ACHN (cell line): Measurements from ENCODE around the gene EZR.

Source experiments
- DNase-seq: peaks from one replicate; pipeline ENCODE4 v3.0.0-alpha.2; 2015
- in situ Hi-C: cut with HindIII; loops from 2 replicates; pipeline ENCODE4 v1.10.0; 2017; ENCODE audit warnings: low sequenced_read_pairs, low pct_ligation_motif_present, low pct_unique_long_range_greater_than_20kb

Gene EZR

DNA sequence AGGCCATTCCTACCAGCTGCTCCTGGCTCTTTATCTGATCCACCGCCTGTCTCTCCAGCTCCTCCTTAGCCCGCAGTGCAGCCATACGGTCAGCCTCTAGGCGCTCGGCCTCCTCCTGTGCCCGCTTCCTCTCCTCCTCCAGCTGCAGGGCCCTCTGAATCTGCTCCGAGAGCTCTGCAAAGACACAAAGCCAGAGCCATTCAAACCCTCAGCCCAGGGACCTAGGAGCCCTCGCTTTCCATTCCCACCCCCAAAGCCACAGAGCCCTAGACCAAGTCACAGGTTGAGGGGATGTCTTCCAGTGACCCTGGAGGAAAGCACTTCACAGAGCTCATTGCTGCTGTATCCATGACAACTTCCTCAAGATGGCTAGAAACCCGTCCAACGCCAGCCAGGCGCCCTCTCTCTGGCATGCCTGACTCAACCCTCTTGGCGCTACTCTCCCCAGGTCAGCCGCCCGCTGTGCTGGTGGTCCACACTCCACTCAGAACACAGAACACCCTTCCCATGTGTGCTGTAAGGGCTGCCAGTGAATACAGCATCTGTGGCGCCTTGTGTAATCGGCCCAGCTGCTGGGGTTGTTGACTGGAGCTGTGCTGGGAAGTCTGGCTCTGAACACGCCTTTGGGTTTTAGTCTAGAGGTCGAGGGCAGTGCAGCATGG, 49.3 kb downstream of the EZR start:
- no peak for DNase-seq
- in situ Hi-C loops = no loop called here

DNA sequence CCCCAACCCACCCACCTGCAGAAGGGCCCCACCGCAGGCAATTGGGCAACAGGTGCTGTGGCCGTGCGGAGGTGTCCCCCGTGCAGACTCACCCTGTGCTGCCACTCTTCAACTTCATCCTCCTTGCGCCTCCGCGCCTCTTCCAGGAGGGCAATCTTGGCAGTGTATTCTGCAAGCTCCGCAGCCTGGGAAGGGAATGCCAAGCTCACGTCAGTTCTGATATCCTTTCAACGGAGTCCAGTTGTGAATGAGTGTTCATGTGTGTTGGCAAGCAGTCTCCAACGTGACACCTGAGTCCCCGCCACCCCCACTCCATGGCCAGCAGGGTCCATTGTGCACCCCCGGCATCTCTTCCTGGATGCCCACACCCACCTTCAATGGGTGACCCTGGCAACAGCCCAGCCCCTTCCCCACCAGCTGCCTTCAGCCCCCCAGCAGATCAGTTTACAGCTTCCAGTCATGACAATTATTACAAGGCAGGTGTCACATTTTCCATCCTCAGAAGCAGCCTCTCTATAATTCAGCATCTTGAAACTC, 49.9 kb downstream of the EZR start:
- in situ Hi-C loops = no loop called here
- no peak for DNase-seq

DNA sequence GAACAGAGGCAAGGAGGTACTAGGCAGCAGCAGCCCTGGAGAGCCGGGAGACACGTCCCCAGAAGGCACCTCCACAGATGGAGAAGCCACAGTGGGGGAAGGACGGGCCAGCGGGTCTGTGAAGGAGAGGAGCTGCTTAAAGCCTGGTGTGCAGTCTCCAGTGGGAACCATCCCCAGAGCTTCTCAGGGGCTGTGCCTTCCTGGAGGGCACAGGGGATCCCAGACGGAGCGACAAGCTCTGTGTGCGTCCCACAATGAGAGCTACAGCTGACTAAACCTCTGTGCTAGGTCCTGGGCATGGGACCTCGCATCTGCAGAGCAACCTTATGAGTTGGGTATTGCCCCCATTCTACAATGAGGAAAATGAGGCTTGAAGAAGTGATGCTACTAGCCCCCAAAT, 50.7 kb downstream of the EZR start:
- no peak for DNase-seq
- in situ Hi-C loops = no loop called here

DNA sequence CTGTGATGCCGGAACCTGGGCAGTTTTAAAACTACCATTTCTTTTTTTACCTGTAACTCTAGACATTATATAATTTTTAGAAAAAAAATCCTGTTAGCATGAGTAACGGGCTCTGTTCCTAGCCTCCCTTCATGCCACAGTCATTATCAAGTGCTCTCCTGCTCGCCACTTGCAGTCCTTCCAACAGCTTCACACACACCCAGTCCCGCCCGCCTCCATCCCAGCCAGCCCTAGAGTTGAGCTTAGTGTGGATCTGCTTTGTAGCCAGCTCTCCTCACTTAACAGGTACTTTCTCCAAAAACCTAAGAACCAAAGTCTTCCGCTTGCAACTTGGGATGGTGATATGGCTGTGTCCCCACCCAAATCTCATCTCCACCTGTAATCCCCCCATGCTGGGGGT, 51.5 kb downstream of the EZR start:
- DNase-seq = no peak
- in situ Hi-C loops = no loop called here

DNA sequence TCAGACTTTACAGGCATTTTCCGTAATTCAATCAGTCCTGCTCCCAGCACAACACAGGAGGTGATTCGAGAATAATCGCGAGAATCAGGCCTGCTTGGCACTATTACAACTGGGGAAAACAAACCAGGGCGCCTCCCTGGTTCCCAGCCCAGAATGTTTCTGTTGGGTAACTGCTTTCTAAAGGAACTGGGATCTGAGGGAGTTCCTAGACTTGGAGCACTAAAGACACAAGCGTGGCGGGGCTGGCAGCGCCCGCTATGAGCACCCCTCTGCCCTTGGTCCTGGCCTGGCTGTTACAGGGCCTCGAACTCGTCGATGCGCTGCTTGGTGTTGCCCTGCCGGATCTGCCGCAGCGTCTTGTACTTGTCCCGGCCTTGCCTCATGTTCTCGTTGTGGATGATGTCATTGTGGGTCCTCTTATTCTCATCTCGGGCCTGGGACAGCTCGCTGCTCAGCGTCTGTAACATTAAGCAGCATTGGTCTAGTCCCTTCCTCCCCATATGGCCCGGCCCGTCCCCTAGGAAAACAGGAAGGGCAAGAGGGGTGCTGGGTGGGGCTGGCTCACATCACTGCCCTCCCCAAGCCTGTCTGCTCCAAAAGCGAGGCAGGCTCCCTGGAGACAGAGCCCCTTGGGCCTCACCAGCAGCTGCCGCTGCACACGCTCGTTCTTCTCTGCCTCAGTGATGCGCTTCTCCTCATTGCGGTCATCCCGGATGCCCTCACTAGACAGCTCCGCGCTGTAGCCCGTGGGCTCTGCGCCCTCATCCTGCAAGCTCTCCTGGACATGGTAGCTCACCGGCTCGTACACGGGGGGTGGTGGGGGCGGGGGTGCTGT, 52.3 kb downstream of the EZR start:
- in situ Hi-C loops = no loop called here

DNA sequence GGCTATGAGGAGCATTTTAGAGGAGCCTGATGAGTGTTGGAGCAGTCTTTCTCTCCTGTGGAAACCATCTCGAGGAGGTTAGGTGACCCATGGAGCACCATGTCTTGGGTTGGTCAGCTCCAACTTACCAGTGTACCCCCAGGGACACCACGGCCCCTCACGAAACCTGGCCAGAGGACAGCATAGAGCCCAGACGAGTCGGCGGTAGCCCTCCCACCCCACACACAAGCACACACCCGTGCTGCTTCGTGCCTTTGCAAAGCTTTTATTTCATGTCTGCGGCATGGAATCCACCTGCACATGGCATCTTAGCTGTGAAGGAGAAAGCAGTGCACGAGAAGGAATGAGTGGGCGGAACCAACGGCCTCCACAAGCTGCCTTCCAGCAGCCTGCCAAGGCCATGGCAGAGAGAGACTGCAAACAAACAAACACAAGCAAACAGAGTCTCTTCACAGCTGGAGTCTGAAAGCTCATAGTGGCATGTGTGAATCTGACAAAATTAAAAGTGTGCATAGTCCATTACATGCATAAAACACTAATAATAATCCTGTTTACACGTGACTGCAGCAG, 53.6 kb downstream of the EZR start:
- no peak for DNase-seq
- in situ Hi-C loops = no loop called here

More for the DNA sequence above, 52.3 kb downstream of the EZR start:
- DNase-seq = no peak

DNA sequence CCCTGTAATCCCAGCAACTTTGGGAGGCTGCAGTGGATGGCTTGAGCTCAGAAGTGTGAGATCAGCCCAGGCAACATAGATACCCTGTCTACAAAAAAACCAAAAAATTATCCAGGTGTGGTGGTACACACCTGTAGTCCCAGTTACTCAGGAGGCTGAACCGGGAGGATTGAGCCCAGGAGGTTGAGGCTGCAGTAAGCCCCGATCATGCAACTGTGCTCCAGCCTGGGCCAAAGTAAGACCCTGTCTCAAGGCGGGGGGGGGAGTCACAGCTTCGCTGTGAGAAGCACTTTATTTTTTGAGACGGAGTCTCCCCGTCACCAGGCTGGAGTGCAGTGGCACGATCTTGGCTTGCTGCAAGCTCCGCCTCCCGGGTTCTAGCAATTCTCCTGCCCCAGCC, 54.2 kb downstream of the EZR start:
- DNase-seq = no peak
- in situ Hi-C loops = no loop called here

DNA sequence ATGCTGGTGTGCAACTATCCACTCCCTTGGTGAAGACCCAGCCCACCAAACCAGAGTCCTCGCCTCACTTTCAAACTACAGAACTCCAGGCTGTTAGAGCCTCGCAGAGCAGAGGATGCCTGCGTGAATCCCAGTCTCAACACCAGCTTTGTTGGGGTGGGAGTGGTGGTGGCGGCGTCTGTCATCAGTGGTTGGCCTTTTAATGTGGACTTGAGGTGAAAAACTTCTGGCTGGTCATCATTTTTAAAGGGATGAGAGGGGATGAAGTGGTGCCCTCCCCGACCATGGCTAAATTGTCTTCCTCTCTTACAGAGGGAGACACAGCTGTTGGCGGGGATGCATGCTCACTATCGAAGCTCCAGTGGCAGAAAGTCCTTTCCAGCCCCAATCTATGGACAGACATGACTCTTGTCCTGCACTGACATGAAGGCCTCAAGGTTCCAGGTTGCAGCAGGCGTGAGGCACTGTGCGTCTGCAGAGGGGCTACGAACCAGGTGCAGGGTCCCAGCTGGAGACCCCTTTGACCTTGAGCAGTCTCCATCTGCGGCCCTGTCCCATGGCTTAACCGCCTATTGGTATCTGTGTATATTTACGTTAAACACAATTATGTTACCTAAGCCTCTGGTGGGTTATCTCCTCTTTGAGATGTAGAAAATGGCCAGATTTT, 54.9 kb downstream of the EZR start:
- in situ Hi-C loops = no loop called here

DNA sequence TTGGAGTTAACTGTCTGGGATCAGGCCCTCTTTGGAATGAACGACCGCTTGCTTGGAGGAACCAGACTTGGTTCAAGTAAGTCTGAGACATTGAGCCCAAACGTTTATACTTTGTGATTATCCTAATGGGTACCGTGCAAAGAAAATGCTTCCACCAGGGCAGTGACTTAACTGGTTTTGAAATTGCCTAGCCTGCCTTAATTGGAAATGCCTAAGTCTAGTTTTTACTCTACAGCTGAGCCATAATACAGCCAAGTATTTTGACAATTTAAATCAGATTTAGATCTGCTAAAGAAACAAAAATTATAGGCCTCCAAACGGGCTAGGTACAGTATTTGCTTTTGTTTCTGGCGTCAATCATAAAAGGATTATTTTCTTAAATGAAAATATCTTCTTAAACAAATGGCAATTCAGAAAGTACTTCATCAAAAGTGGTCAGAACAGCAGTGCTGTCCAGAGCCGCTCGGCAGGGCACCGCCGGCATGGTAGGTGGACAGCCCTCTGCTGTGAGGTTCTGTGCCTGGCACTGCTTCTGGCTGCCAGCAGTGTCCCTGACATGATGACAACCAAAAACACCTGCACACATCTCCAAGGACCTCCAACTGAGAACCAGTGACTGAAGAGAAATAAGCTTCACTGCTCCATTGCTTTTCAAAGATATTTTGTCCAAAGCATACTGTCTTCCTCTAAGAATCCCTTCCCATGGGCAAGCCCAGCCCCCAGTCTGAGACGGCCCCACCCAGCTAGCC, 55.6 kb downstream of the EZR start:
- DNase-seq = no peak
- in situ Hi-C loops = no loop called here

More for the DNA sequence above, 54.9 kb downstream of the EZR start:
- no peak for DNase-seq

DNA sequence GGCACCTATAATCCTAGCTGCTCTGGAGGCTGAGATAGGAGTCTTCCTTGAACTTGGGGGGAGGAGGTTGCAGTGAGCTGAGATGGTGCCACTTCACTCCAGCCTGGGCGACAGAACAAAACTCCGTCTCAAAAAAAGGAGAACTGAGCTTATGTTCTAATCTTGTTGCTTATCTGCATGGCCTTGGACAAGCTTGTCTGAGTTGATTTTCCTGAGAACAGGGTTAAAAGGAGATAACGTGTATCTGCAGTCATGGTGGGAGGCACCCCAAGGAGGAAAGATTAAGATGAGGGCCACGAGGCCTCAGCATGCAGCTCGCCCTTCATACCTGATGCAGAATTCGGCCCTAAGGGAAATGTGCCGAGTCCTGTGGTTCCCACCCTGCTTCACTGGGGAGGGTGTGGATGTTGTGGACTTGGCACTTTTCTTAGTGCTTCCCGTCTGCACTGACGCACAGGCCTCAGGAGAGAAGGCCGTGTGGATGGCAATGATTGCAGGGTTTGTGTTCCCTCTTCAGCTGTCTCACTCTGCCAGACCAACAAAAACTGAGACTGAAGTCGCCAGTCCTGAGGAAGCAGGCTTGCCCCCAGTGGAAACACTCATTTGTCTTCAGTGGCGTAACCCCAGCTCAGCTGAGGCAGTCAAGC, 56.3 kb downstream of the EZR start:
- in situ Hi-C loops = no loop called here
- DNase-seq = no peak

DNA sequence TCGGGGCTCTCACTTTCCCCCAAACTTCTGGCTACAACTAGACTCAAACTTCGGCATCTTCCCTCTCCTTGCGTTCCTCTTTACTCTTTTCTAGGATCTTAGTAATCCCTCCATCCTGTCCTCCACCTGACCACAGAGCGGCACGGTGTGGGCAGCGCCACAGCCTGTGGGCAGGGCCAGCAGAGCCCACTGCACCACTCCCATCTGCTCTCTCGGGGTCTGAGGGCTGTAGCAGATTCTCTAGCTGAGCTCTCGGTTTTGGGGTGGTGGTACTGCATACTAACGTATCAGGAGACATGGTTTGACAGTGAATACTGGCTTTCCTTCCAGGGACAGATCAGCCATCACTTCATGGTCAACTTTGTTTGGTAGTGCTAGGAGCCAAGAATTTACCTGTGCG, 57.4 kb downstream of the EZR start:
- no peak for DNase-seq
- in situ Hi-C loops = no loop called here

DNA sequence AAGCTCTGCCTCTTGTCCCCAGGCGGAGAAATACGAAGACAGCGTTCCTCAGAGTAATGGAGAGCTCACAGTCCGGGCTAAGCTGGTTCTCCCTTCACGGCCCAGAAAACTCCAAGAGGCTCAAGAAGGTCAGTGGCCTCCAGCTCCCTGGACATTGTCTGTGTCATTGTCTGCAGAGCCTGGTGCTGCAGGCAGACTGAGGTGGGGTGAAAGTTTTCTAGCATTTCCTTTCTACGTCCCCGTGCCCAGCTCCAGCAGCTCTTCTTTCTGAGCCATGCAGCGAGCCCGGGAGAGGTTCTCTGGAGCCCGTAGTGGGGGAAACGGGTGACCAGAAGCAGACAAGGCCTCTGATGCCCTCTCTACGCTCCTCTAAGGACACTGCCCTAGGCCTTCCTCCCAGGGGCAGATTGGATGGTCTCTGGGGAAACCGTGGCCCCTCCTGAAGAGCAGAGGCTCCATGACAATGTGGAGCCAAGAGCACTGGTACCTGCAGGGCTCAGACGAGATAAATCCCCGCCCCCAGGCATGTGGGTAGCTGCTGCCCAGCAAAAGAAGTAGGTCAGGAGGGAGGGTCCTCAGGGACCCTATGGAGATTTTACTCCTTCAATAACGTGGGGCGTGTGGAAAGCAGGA, 58.4 kb downstream of the EZR start:
- in situ Hi-C loops = no loop called here

DNA sequence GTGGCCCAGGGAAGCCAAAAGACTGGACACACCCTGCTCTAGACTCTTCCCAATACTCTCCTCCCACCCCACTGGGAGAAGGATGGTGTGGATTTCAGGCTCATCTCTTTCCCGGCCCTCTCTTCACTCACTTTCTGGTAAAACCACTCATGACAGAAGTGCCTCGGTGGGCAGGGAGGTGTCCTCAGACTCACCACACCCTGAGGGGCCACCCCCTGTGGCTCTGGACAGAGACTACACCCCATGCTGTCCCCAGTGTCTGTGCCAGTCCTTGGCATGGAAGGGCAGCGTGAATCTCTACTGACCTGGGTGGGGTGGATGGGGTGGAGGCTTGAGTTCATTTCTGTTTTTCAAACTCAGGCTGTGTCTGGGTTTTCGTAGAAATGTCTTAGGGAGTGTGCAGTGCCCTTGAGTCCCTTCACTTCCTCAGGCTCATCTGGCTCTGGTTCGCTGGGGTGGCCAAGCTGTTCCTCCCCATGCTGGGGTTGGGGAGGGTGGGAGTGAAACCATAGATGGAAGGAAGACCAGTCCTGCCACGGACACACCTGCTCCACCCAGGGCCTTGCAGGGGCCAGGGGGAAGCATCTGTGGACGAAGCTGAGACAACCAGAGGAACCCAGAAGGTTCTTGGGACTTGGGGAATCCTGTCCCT, 59.1 kb downstream of the EZR start:
- in situ Hi-C loops = no loop called here
- no peak for DNase-seq

More for the DNA sequence above, 58.4 kb downstream of the EZR start:
- DNase-seq = no peak

DNA sequence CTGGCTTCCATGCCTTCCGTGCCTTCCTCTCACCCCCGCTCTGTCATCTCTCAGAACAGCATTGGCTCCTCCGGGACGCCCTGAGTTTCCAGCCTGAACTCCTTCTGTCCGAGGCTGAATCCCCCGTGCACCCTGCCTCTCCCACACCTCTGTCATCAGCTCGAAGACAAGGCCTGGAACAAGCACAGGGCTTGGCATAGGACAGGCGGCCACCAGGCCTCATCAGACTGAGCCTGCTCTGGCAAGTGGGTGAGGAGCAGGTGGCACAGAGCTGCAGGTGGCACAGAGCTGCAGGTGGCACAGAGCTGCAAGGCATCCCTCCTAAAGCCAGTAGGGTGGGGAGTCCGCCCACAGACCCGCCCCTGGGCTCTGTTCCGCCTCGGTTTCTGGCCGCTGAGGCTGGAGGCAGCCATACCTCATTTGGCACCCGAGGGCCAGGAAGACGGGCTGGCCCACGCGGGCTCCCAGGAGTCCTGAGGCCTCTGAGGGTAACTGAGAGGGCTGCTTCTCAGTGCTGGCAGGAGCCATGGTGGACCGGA, 60.2 kb downstream of the EZR start:
- no peak for DNase-seq
- in situ Hi-C loops = no loop called here

DNA sequence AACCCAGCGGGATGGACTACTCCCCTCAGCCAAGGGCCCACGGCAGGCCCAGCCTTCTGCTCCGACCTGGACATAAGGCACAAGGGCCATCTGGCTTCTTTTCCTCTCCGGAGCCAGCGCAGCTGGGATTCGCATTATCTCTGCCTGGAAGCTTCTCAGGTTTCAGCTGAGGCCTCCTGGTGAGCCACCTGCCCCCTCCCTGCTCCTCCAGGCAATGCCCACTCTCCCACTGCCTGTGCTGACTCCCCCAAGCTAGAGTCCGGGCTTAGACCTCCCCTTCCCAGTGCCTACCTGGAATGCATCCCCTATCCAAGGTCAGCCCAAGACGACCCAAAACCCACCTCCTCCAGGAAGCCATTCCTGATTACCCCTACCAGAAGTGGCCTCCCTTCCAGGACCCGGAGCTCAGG, 60.7 kb downstream of the EZR start:
- in situ Hi-C loops = no loop called here
- DNase-seq = no peak

DNA sequence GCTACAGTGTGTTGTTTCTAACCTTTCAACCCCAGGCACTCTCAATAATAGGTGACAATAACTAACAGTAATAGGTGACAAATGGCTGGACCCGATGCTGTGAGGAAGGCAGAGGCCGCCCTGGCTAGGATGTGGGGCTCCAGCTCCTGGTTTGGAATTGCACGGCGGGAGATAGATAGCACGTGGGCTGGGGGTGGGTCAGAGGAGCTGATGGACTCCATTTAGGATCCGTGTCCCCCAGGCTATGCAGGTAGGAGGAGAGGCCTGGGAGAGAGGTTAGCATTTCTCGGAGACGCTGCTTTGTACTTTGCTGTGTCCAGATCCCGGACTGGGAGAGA, 61.4 kb downstream of the EZR start:
- in situ Hi-C loops = no loop called here
- no peak for DNase-seq
